HG03571 (cell line): ENCODE results near the gene BORCS5.
"Not testable (repeated sequence)": the region's sequence is repeated elsewhere in the genome, so short reads cannot be mapped to it uniquely, and the experiment has no call there.

Experiments used
- ATAC-seq: cut with Tn5 transposase; IDR thresholded peaks from one replicate; pipeline ENCODE4 v1.9.1; 2021; ENCODE audit not compliant: unreplicated experiment

The BORCS5 gene

GRCh38 chr12:12482959-12483358 is 126.1 kb downstream of the BORCS5 start:
- ATAC-seq: peak; percentile 43

DNA sequence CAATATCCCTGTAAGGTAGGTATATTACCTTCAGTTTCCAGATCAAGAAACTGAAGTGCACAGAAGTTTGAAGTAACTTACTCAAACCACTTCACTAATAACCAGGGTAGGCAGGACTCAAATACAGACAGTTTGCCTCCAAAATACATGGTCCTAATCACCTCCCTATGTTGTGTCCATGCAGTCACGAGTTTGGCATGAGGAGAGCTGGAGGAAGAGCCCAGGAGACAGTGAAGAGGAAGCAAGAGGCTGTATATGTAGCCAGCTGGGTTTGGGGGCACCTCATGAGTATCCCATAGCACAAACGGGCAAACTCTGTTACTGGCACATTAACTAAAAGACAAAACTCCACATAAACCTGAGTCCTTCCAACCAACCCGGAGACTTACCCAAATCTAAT is 126.6 kb downstream of the BORCS5 start:
- no peak for ATAC-seq

DNA sequence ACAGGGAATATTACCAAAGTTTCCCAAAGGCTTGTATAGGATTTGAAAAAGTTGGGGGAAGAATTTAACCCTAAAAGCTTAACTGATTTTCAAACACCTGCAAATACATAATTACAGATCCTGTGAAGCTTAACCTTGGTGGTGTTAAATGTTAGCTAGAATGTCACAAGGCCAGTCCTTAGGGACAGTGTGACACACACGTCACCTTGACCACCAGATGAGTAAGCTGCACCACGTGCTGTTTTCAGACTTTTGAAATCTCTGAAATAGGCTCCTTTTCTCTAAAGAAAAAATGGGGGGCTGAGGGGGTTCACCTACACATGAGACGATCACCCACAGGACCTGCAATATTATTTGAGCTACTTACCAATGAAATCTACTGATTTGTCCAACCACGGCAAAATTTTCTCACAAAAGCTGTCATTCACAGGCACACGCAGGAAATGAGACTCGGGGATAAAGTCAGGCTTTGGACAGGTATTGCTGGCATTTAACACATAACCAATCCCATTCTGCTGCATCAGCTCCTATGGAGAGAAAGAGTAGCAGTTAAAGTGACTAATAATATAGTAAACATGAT is 129.9 kb downstream of the BORCS5 start:
- peak; percentile 83 for ATAC-seq

- no peak for ATAC-seq
Measured at GRCh38 chr12:12487490-12487889, 130.6 kb downstream of the BORCS5 start.

DNA sequence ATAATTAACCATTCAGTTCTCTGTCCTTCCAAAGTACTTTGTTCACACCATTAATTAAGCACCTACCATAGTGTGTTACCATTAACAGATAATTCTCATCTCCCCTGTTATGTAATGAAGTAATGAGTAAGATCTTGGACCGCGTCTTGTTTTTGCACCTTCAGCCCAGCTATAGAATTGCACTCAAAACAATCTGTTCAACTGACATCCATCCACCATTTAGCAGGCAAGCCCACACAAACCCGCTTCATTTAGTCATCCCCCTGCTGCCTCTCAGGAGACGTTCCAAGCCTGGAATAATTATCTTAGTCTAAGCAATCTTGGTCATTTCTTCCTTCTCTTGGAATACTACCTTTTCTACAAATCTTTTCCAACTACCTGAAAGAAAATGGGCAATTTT is 131.4 kb downstream of the BORCS5 start:
- no peak for ATAC-seq

DNA sequence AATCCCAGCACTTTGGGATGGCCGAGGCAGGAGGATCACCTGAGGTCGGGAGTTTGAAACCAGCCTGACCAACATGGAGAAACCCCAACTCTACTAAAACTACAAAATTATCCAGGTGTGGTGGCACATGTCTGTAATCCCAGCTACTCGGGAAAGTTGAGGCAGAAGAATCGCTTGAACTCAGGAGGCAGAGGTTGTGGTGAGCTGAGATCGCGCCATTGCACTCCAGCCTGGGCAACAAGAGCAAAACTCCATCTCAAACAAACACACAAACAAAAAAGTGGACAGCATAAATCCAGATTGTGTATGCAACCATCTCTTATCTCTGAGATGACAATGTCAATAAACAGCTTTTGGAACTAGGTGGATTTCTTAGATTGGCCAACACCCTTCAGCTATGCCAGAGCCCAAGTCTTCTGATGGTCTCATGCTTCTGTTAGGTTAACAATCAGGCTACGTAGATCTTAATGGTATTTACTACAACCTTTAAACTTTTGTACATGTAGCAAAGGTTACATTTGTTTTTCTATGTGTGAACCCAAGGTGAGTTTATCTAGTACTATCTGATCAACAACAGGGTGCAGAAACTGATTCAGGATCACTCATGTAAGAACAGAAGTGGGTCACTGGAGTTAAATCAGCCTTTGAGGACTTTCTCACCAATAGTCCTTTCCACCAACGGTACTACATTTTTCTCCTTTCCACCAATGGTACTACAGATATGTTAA is 132.1 kb downstream of the BORCS5 start:
- ATAC-seq: no peak

DNA sequence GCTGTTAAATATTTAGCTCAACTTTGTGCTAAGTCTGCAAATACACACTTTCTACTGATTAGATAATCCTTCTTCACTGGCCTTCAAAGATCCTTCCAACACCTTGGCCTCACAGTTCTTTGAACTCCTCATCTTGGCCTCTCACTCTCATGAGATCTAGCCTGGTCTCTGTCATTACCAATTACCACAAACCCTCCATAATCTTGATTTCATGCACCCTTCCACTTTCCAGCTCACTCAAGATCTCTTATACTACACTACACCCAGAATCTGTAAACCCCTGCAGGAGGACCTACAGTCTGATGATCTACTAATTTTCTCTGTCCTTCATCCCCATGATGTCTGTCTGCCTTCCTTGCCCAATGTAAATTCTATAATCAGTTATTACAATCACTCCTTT is 134.7 kb downstream of the BORCS5 start:
- no peak for ATAC-seq

- no peak for ATAC-seq
Measured at GRCh38 chr12:12492547-12492946, 135.7 kb downstream of the BORCS5 start.

GRCh38 chr12:12495536-12495935 is 138.7 kb downstream of the BORCS5 start:
- ATAC-seq: no peak

- no peak for ATAC-seq
Measured at GRCh38 chr12:12498210-12498609, 141.3 kb downstream of the BORCS5 start.

- ATAC-seq: no peak
Measured at GRCh38 chr12:12499909-12500604, 143.2 kb downstream of the BORCS5 start.

DNA sequence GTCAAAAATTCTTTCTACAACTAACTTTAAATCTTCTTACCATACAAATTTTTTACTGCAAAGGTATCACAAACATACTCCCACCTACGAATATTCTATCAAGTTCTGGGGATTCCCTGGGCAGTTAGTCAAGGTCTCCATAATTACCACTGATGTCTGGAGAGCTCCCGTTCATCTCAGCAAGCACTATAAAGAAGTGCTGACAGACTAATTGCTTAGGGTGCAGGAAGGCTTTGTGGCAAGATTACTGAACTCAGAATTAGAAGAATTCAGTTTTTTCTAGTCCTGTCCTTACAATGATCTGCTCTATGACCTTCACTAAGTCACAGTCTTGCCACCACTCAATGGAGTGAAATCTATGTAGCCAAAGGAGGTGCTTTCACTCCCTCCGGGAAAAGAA is 144.2 kb downstream of the BORCS5 start:
- ATAC-seq: no peak

DNA sequence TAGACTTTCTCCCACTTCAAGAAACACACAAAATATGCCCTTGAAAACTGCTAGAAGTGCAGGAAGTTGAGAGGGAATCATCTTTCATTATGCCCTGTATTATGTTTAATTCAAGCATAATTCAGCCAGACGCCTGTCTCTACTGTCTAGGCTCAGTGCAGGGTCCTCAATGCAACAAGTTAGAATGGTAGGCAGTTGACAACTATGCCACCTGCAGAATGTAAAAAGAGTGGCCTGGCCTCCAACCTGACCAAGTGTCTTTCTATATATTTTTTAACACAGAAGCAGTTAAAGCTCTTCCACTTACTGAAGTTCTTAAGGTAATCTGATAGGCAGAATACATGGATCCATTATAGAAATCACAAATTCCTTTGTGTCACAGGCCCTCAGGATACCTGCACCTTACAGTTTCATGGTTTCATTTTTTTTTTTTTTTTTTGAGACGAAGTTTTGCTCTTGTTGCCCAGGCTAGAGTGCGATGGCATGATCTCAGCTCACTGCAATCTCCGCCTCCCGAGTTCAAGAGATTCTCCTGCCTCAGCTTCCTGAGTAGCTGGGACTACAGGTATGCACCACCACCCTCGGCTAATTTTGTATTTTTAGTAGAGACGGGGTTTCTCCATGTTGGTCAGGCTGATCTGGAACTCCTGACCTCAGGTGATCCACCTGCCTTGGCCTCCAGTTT is 145.4 kb downstream of the BORCS5 start:
- ATAC-seq: not testable (repeated sequence)

DNA sequence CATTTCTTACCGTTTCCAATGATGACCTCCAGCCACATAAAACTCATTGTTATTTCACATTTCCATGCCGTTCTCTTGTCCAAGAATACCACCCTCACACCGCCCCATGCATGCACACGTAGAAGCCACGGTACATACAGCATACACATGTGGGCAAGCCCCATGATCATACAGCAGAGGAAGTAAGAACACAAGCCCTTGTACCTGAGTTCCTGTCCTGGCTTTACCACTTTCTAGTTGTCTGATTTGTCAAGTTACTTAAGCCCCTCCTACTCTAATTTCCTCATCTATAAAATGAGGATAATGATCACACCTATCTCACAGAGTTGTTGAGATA is 145.9 kb downstream of the BORCS5 start:
- no peak for ATAC-seq

DNA sequence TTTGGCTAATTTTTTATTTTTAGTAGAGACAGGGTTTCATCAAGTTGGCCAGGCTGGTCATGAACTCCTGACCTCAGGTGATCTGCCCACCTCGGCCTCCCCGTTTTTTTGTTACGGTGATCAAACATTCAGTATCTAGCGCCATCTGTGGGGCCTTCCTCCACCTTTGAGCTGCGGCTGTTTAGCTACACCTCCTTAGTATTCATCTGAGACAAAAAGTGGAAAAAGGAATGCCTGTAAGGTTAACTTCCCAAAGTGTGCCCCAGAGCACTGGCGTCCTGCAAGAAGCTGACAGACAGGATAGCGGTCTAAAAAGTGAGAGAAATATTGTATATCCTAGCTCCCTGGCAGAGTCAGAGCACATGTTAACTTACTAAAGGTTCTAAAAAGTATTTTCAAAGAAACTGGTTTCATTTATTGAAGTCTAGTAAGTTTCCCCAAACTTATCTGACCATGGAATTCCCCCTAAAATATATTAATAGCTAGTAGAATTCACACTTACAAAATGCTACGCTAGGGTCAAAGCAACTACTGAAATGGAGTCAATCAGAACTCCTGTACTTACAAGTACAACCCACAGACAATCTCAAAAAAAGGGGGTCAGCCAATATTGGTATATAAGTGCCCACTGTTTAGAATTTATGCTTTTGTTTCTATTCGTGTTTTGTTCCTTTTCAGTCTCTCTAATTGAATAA is 146.7 kb downstream of the BORCS5 start:
- ATAC-seq: no peak

- peak; percentile 83 for ATAC-seq
Measured at GRCh38 chr12:12505544-12506495, 148.9 kb downstream of the BORCS5 start.

DNA sequence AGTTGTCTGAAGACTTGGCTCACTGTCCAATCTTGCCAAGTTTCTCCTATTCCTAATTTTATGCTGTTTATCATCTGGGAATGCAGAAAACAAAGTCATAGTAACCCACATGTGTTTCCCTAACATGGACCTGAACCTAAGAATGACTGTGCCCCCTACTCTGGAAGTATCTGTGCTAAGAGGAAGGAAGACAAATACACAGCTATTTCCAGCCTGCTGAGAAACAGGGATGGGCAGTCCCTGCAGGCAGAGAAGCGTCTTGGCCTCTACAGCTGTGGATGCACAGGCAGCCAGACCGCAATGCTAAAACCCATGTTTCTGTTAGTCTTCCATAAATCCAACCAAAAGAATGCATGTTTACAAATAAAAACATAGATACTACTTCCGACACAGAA is 149.6 kb downstream of the BORCS5 start:
- no peak for ATAC-seq

DNA sequence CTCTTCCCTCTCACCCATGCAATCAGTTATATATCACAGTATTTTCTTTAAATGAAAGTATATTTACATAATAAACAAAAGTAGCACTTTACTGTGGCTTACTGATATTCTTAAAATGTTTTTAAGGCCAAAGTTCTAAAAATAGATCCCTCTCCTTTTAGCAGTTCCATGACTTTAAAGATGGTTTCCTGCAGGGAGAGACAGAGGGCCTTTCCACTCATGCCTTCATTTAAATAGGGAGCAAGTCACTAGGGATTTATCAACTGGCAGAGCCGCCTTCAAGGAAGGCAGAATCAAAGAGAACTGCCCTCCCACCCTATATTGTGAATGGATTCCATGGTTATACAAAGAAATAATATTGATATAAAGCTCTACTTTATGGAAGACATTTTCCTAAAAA is 150.2 kb downstream of the BORCS5 start:
- ATAC-seq: no peak

DNA sequence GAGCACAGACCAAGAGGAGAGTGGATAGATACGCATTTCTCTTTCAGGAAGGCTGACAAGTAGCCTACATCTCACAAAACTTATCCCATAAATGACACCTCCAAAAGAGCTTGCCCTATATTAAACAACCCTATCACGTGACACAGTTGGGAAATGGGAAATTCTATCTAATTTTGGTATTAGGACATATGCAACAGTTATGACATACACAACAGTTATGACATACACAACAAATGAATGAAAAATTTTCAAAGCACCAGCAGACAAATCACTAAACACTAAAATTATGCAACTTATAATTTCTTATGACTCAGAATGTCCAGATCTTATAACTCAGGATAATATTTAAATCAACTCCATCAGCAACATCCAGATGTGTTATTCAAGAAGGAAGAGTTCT is 151.7 kb downstream of the BORCS5 start:
- no peak for ATAC-seq

- no peak for ATAC-seq
Measured at GRCh38 chr12:12510141-12510540, 153.3 kb downstream of the BORCS5 start.
